Activated B cell treated with CpG ODN at 0.5 μM for 24 hours (primary cell): ENCODE results near the gene EPX. TPM values are rescaled to one million over a fixed set of nuclear protein-coding genes. Genes with fewer than 3 reads are reported as not detected.

ENCODE experiments used
- ATAC-seq: fragments of 200-7000 bp; cut with Tn5 transposase; one replicate; pipeline ENCODE4 v1.10.0; 2021; ENCODE audit warnings: low read depth, mild to moderate bottlenecking, moderate library complexity
- CTCF ChIA-PET: fragments of 350-600 bp; sonication (Branson Sonifier 250); formaldehyde crosslinking; loops from one replicate; lab custom pipeline; 2021; ENCODE audit warnings: antibody characterized with exemption; lab: Charles Lee
- POLR2A ChIA-PET: fragments of 350-600 bp; sonication (Branson Sonifier 250); formaldehyde crosslinking; loops from one replicate; lab custom pipeline; 2021; ENCODE audit warnings: antibody characterized with exemption; lab: Charles Lee
- DNase-seq: peaks from one replicate; pipeline ENCODE4 v3.0.0; 2022
- H3K27ac Mint-ChIP-seq: one replicate; pipeline ENCODE4 v1.8.0; 2020; ENCODE audit warnings: mixed read lengths
- H3K27me3 Mint-ChIP-seq: one replicate; pipeline ENCODE4 v1.8.0; 2021; ENCODE audit warnings: mixed read lengths
- H3K36me3 Mint-ChIP-seq: one replicate; pipeline ENCODE4 v1.8.0; 2021; ENCODE audit warnings: low read depth, mixed read lengths
- H3K4me1 Mint-ChIP-seq: one replicate; pipeline ENCODE4 v1.8.0; 2021; ENCODE audit warnings: mixed read lengths
- H3K4me3 Mint-ChIP-seq: one replicate; pipeline ENCODE4 v1.8.0; 2020; ENCODE audit warnings: mild to moderate bottlenecking, mixed read lengths
- H3K9me3 Mint-ChIP-seq: one replicate; pipeline ENCODE4 v1.8.0; 2020; ENCODE audit warnings: mixed read lengths
- CTCF ChIP-seq: fragments of 200-600 bp; IDR thresholded peaks from one replicate; pipeline ENCODE4 v1.8.0; 2022; ENCODE audit warnings: antibody characterized with exemption, mild to moderate bottlenecking
- intact Hi-C: fragments of 100-400 bp; cut with micrococcal nuclease; formaldehyde crosslinking; loops from one replicate; pipeline ENCODE4 v1.15.1; 2024
- total RNA-seq: library from RNA; stranded (reverse); gene quantifications from 2 replicates; pipeline ENCODE4 v1.2.3, GENCODE V29; 2022

The EPX gene
- total RNA-seq, 1 donor from 2014 or later = not detected

GRCh38 chr17:58252141-58252540 is 59.6 kb downstream of the EPX start:
- ATAC-seq (no peak), DNase-seq (no peak)
- H3K27me3 Mint-ChIP-seq = peaks cover 7% of the 10 kb centered on the region
- no peaks in the 10 kb centered on the region for H3K36me3 Mint-ChIP-seq
- intact Hi-C loops = no loop called here
- no peaks in the 10 kb centered on the region for H3K9me3 Mint-ChIP-seq
- no peak overlapping the region for H3K4me3 Mint-ChIP-seq
- no peak for TF ChIP-seq CTCF
- no peak overlapping the region for H3K27ac Mint-ChIP-seq
- peaks cover 14% of the 10 kb centered on the region for H3K4me1 Mint-ChIP-seq
- ChIA-PET POLR2A (no interaction called here), CTCF (interaction anchor here (1.4 kb wide), 2 partner anchors 10 to 32 kb away, joined by 3 read pairs; no protein-coding TSS in a partner anchor)

- ATAC-seq (no peak), DNase-seq (no peak)
- H3K36me3 Mint-ChIP-seq = no peaks in the 10 kb centered on the region
- H3K27me3 Mint-ChIP-seq = peaks cover 9% of the 10 kb centered on the region
- H3K9me3 Mint-ChIP-seq = no peaks in the 10 kb centered on the region
- TF ChIP-seq CTCF = no peak
- H3K27ac Mint-ChIP-seq = no peak overlapping the region
- CTCF ChIA-PET = interaction anchor here (1.4 kb wide), 1 partner anchor 11 kb away, joined by 3 read pairs; no protein-coding TSS in a partner anchor
- H3K4me3 Mint-ChIP-seq = no peak overlapping the region
- intact Hi-C loops = no loop called here
- POLR2A ChIA-PET = no interaction called here
- H3K4me1 Mint-ChIP-seq = peaks cover 10% of the 10 kb centered on the region
Measured at GRCh38 chr17:58253082-58253481, 60.6 kb downstream of the EPX start.

Other genes starting within 250 kb of the EPX start
- not detected in 2 replicates for gene CUEDC1, start 237.3 kb upstream of the EPX start, total RNA-seq
- gene VEZF1, start 204.5 kb upstream of the EPX start, total RNA-seq = 40.5 and 45.1 TPM in 2 replicates
- gene SRSF1, start 185.5 kb upstream of the EPX start, total RNA-seq = 288 and 289 TPM in 2 replicates
- 19.5 and 19.6 TPM in 2 replicates for gene DYNLL2, start 109.3 kb upstream of the EPX start, total RNA-seq
- not detected in 2 replicates for gene OR4D1, start 44.3 kb upstream of the EPX start, total RNA-seq
- gene OR4D2, start 25.7 kb upstream of the EPX start, total RNA-seq = not detected in 2 replicates
- 16.0 and 17.3 TPM in 2 replicates for gene MKS1, start 26.5 kb downstream of the EPX start, total RNA-seq
- not detected in 2 replicates for gene LPO, start 45.9 kb downstream of the EPX start, total RNA-seq
- not detected in 2 replicates for gene MPO, start 88.2 kb downstream of the EPX start, total RNA-seq
- 16.7 and 22.5 TPM in 2 replicates for gene TSPOAP1, start 136.1 kb downstream of the EPX start, total RNA-seq
- 90.2 and 100 TPM in 2 replicates for gene SUPT4H1, start 159.5 kb downstream of the EPX start, total RNA-seq
- gene RNF43, start 224.8 kb downstream of the EPX start, total RNA-seq = 1.5 and 2.1 TPM in 2 replicates